ENCODE measurements around the gene ITGB4. TPM values are rescaled to one million over a fixed set of nuclear protein-coding genes. Genes with fewer than 3 reads are reported as not detected.

The ITGB4 gene
- total RNA-seq: 2.6 TPM

GRCh38 chr17:75720656-75721462 is at the start of gene ITGB4:
Gene ITGB4 (plus strand): TSS chr17:75721459. CDS start chr17:75724704, 3,245 bp downstream.
- peak; percentile 74 for ATAC-seq
- DNase-seq (ENCODE audit: low spot score): no peak

GRCh38 chr17:75672011-75672410 is 49.2 kb upstream of the ITGB4 start:
- no peak for DNase-seq (ENCODE audit: low spot score)
- ATAC-seq: no peak

- DNase-seq (ENCODE audit: low spot score): no peak
- ATAC-seq: no peak
Observed at GRCh38 chr17:75673487-75673886, 47.8 kb upstream of the ITGB4 start.

GRCh38 chr17:75676461-75676860 is 44.8 kb upstream of the ITGB4 start:
- ATAC-seq: no peak
- DNase-seq (ENCODE audit: low spot score): no peak

GRCh38 chr17:75679706-75680211 is 41.5 kb upstream of the ITGB4 start:
- no peak for DNase-seq (ENCODE audit: low spot score)
- ATAC-seq: peak; percentile 68

GRCh38 chr17:75680431-75680830 is 40.8 kb upstream of the ITGB4 start:
- DNase-seq (ENCODE audit: low spot score) (no peak), ATAC-seq (no peak)

GRCh38 chr17:75681289-75681688 is 40.0 kb upstream of the ITGB4 start:
- DNase-seq (ENCODE audit: low spot score) (no peak), ATAC-seq (no peak)

GRCh38 chr17:75683583-75683982 is 37.7 kb upstream of the ITGB4 start:
- DNase-seq (ENCODE audit: low spot score) (no peak), ATAC-seq (no peak)

GRCh38 chr17:75684249-75684648 is 37.0 kb upstream of the ITGB4 start:
- DNase-seq (ENCODE audit: low spot score) (no peak), ATAC-seq (no peak)

- no peak for DNase-seq (ENCODE audit: low spot score)
- no peak for ATAC-seq
Observed at GRCh38 chr17:75684924-75685323, 36.3 kb upstream of the ITGB4 start.

GRCh38 chr17:75685499-75685898 is 35.8 kb upstream of the ITGB4 start:
- ATAC-seq (no peak), DNase-seq (ENCODE audit: low spot score) (no peak)

- DNase-seq (ENCODE audit: low spot score): no peak
- ATAC-seq: peak; percentile 26
Observed at GRCh38 chr17:75688209-75688825, 32.9 kb upstream of the ITGB4 start.

GRCh38 chr17:75689441-75689873 is 31.8 kb upstream of the ITGB4 start:
- ATAC-seq (no peak), DNase-seq (ENCODE audit: low spot score) (no peak)

GRCh38 chr17:75691371-75691791 is 29.9 kb upstream of the ITGB4 start:
- ATAC-seq (no peak), DNase-seq (ENCODE audit: low spot score) (no peak)

GRCh38 chr17:75691801-75692626 is 29.2 kb upstream of the ITGB4 start:
- ATAC-seq: no peak
- DNase-seq (ENCODE audit: low spot score): no peak

- DNase-seq (ENCODE audit: low spot score): no peak
- ATAC-seq: no peak
Observed at GRCh38 chr17:75692976-75693375, 28.3 kb upstream of the ITGB4 start.

- ATAC-seq (no peak), DNase-seq (ENCODE audit: low spot score) (no peak)
Observed at GRCh38 chr17:75693500-75694481, 27.5 kb upstream of the ITGB4 start.

GRCh38 chr17:75694536-75694935 is 26.7 kb upstream of the ITGB4 start:
- ATAC-seq: no peak
- DNase-seq (ENCODE audit: low spot score): no peak

- DNase-seq (ENCODE audit: low spot score): no peak
Observed at GRCh38 chr17:75695141-75695829, 26.0 kb upstream of the ITGB4 start.

More at GRCh38 chr17:75695141-75695829, 26.0 kb upstream of the ITGB4 start:
- no peak for ATAC-seq

All from left lobe of liver (tissue), 2 donors.